Right cardiac atrium (tissue), 5 donors: ENCODE measurements around the gene PRKG1. TPM values are rescaled to one million over a fixed set of nuclear protein-coding genes. Genes with fewer than 3 reads are reported as not detected.

ENCODE experiments used
- ATAC-seq, 2 donors: fragments of 200-7000 bp; cut with Tn5 transposase; one replicate each; pipeline versions ENCODE4 v1.8.0 to v1.9.1; 2020; ENCODE audit warnings: moderate library complexity in 2 of 2, mild to moderate bottlenecking in 1 of 2
- DNase-seq, 3 donors: peaks; one replicate each; pipeline ENCODE4 v3.0.0-alpha.2; 2020
- H3K27ac ChIP-seq: one replicate; pipeline ENCODE4 v1.5.1; 2013; ENCODE audit warnings: mild to moderate bottlenecking, low read length, control low read depth, moderate library complexity
- H3K27me3 ChIP-seq: one replicate; pipeline ENCODE4 v1.6.1; 2013; ENCODE audit not compliant: control insufficient read depth, insufficient read depth
- H3K4me1 ChIP-seq: one replicate; pipeline ENCODE4 v1.6.1; 2013; ENCODE audit warnings: low read length; ENCODE audit not compliant: control insufficient read depth, insufficient read depth
- H3K4me3 ChIP-seq: one replicate; pipeline ENCODE4 v1.5.1; 2013; ENCODE audit warnings: low read length, control low read depth
- H3K9me3 ChIP-seq: one replicate; pipeline ENCODE4 v1.6.1; 2013; ENCODE audit warnings: low read length; ENCODE audit not compliant: control insufficient read depth
- WGBS: extraction: QIAGEN DNeasy Blood & Tissue Kit; methylation state at CpG from one replicate; pipeline ENCODE4 v1.1.7; 2013; 5-methylcytosine and 5-hydroxymethylcytosine counted together
- intact Hi-C, 4 donors: fragments of 100-400 bp; cut with DNase I; formaldehyde crosslinking; loops; one replicate each; pipeline versions ENCODE4 v1.11.0 to v1.14.0; 2022 to 2023
- polyA plus RNA-seq: library from polyadenylated mRNA; stranded (reverse); fragments of 200-250 nt; gene quantifications from one replicate; pipeline ENCODE4 v1.2.3, GENCODE V29; 2013
- total RNA-seq, 4 donors: library from RNA; stranded (reverse); fragmentation: NEBNext Ultra II Directional; extraction: Animal tissue kit (Norgen Biotek cat#: 25700); gene quantifications; one replicate each; pipeline ENCODE4 v1.2.1, GENCODE V29; 2021
- donor health status: healthy with polysubstance abuse.
- donor health status: DM: no; HTN: yes; CAD: no.
- donor health status: DM: no; HTN: no; CAD: no.
- donor health status: DM: no; HTN: yes; CAD: no; lungs with severe emphysema.
- donor health status: DM: yes; HTN: yes; CAD: no.

PRKG1 gene
- total and polyA plus RNA-seq, 5 donors, result 16.6 to 49.9 (median 47.4) TPM

DNA sequence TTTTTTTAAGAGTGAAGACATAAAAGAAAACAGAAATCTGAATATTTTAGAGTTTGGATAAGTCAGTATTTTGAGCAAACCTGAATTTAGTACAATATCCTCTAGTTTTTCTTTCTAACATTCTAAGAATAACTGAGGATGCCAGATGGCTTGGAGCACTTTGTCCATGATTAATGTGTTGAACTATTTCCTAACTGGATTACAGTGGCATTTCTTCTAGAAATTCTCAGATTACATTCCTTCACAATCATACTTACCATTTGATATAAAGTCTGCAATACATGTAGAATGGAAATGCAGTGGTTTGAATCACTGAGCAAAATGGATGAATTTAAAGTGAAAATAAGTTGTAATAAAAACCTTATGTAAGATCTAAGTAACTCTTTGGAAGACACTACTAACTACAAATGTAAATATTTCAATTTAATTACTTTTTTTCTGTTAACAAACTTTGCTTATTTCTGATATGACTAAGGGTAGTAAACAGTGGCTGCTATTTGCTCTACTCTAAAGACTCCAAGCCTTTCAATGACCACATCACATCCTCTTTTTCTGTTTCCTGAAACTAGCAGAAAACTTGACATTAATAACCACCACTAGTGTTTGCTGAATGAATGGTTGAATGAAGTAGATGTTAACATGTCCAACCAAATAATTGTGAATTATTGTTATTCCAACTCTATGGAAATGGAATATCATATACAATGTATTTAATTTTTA lies 102.8 kb downstream of the PRKG1 start:
- Histone ChIP-seq H3K27ac (no peak overlapping the region), H3K4me1 (no peaks in the 10 kb centered on the region), H3K9me3 (no peaks in the 10 kb centered on the region), H3K27me3 (no peaks in the 10 kb centered on the region), H3K4me3 (no peak overlapping the region)
- DNase-seq, result no peak
- ATAC-seq, result no peak
- intact Hi-C loops, result no loop called here

DNA sequence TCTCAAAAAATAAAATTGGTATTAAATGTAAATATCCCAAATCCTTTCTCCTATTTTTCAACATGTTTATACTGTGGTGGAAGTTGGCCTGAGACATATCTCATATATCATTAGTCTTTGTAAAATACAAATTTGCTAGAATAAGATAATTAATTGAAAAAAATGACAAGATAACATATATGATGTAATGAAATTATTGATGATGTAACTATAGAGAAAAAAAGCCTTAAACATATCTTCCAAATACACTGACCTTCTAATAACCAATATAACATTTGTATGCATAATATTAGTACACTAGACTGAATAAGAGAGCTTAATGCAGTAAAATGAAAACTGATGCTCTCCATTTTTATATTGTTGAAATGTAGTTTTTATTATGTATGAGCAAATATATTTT lies 104.3 kb downstream of the PRKG1 start:
- ATAC-seq, result no peak
- intact Hi-C loops, result no loop called here
- H3K9me3 ChIP-seq, result no peaks in the 10 kb centered on the region
- no peaks in the 10 kb centered on the region for H3K4me1 ChIP-seq
- H3K27ac ChIP-seq, result no peak overlapping the region
- no peak overlapping the region for H3K4me3 ChIP-seq
- no peak for DNase-seq
- H3K27me3 ChIP-seq, result no peaks in the 10 kb centered on the region

DNA sequence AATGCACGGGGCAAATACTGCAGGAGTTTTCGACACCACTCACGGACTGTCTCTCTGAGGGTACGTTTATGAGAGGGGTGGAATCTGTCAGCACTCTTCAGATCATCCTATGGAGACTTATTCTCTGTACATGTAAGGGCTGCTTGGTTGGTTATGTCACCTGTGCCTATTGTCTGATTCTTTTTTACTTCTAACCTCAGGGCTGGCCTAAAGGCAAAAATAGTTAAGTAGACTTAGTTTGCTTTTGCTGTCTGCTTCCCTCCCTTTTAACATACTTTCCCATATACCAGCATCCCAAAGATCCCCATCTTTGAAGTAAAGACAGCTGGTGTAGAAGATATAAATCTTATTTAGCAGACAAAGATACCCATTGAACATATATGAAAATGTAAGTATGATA lies 105.9 kb downstream of the PRKG1 start:
- intact Hi-C loops, result no loop called here
- DNase-seq, result no peak
- WGBS, result 85% methylated on average over 4 of the region's 4 CpGs
- no peak overlapping the region for H3K27ac ChIP-seq
- H3K4me1 ChIP-seq, result no peaks in the 10 kb centered on the region
- no peak for ATAC-seq
- no peaks in the 10 kb centered on the region for H3K27me3 ChIP-seq
- no peak overlapping the region for H3K4me3 ChIP-seq
- H3K9me3 ChIP-seq, result no peaks in the 10 kb centered on the region

DNA sequence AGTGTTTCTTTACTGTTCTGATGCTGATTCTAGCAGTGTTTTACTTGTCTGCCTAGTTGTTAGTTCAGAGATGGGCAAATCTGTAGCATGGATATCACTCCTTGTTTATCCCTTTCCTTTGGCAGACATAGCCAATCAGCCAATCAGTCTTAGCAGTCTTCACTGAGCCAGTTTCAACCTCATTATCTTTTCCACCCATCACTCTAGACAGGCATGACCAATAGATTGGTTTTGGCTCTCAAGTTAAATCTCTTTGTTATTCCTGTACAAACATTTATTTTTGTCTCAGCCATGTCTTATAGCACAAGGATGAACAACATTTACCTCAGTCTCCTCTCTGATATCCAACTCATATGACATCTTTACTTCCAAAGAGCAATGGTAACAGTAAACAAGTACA lies 109.5 kb downstream of the PRKG1 start:
- Histone ChIP-seq H3K9me3 (no peaks in the 10 kb centered on the region), H3K4me3 (no peak overlapping the region), H3K27me3 (no peaks in the 10 kb centered on the region), H3K4me1 (no peaks in the 10 kb centered on the region), H3K27ac (no peak overlapping the region)
- intact Hi-C loops, result no loop called here
- DNase-seq (no peak), ATAC-seq (no peak)

DNA sequence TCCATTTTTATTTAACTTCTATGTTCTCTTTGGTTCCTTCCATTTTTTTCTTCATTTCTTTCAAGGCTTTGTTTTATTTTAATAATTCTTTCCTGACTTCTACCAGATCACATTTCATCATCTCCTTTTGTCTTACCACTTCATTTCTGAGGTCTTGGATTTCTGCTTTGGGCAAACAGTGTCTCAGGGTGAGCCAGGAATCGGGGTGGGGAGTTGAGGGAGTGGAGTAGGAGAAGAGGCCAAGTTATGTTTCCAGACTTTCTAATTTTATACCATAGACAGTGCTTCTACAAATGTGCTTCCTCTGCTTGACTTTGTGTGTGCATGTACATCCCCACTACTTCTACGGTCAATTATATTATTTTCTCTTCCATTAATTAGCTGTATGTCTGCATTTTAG lies 112.1 kb downstream of the PRKG1 start:
- no peak for ATAC-seq
- peak in 2 of 3 donors; percentile 25 to 26 for DNase-seq
- no peak overlapping the region for H3K27ac ChIP-seq
- intact Hi-C loops, result no loop called here
- no peaks in the 10 kb centered on the region for H3K9me3 ChIP-seq
- no peaks in the 10 kb centered on the region for H3K27me3 ChIP-seq
- WGBS, result 62% methylated on average over 2 of the region's 2 CpGs
- H3K4me1 ChIP-seq, result peaks cover 2% of the 10 kb centered on the region
- H3K4me3 ChIP-seq, result no peak overlapping the region

DNA sequence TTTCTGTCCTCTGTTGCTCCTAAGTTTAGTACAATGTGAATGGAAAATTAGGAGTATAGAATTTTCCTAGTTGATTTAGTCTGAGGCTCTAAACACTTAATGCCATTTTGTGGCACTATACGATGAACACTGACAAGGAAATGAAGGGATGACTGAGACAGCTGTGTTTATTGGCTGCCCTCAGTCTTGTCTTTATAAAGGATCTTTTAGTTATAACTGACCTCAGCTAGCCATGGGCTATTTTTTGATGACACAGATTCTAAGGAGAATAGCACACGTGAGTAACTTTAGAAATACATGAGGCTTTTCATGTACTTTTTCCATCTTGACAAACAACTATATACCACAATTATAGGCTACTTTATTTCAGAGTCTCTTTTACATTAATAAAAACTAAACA lies 113.7 kb downstream of the PRKG1 start:
- Histone ChIP-seq H3K27me3 (no peaks in the 10 kb centered on the region), H3K4me1 (peaks cover 2% of the 10 kb centered on the region), H3K27ac (no peak overlapping the region), H3K4me3 (no peak overlapping the region), H3K9me3 (no peaks in the 10 kb centered on the region)
- ATAC-seq (no peak), DNase-seq (no peak)
- intact Hi-C loops, result no loop called here
- WGBS, result 48% methylated on average over 2 of the region's 2 CpGs

DNA sequence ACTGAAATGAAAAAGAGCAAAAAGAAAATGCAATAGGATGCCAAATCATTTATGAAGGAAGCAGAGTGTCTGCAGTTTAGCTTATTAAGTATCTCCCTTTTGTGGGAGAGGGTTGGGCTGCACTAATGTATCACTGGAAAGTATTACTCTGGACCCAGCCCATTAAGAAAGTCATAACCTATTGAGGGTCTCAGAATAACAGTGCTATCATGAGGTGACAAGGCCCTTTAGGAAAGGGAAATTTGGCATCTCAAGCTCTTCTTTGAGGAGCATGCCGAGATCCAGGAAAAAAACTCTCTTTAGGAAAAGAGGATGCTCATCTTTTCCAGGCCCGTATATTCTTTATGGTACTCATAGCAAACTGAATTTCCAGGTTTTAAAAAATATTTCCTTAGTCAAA lies 114.6 kb downstream of the PRKG1 start:
- Histone ChIP-seq H3K27ac (no peak overlapping the region), H3K27me3 (no peaks in the 10 kb centered on the region), H3K4me1 (peaks cover 2% of the 10 kb centered on the region), H3K4me3 (no peak overlapping the region), H3K9me3 (no peaks in the 10 kb centered on the region)
- WGBS, result 79% methylated on average over 2 of the region's 2 CpGs
- intact Hi-C loops, result no loop called here
- ATAC-seq (no peak), DNase-seq (no peak)

DNA sequence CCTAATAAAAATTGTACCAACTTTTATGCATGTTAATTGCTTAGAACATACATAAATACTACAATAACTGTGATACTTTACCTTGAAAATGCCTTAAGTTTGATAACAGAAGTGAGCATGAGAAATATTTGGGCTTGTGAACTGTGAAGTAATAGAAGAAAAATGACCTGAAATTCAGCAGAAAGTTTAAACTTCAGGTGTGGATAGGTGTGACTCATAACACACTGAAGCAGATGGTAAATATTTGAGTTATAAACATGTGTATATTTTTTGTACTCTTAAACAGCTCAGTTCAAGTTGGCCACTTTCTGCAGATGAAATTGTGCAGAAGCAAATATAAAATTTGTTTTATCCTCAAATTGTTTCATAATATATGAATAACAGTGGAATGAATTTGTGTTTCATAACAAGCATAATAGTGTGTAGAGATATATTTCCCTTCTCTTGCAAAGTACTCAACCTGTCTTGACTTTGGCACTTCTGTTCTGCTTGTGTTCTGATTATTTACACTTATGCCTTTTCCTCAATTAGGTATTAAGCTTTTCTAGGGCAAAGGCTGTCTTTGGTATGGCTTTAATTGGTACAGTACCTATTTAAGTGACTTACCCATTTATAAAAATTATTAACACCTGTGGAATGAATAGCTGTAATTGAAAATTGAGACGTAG lies 122.4 kb downstream of the PRKG1 start:
- Histone ChIP-seq H3K27ac (no peak overlapping the region), H3K4me1 (peaks cover 3% of the 10 kb centered on the region), H3K9me3 (no peaks in the 10 kb centered on the region), H3K27me3 (no peaks in the 10 kb centered on the region), H3K4me3 (no peak overlapping the region)
- no peak for DNase-seq
- WGBS, result 84% methylated on average over 1 of the region's 1 CpG
- intact Hi-C loops, result no loop called here
- ATAC-seq, result no peak

DNA sequence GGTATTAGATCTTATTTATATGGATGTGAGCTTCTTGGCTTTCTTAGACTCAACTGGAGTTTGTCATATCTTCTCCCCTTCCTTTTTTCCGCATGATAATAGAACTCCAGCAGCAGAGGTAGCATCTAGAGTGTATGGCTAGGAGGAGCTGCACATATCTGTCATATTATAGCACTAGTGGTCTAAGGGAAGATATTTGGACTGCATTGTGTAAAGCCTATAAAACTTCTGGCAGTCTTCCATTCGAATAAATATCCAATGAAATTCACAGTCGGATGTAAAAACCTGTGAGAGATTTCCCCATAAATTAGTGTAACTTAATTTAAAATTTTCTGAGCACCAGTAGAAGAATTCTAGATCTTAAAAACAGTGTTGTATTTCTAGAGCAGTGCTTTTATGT lies 123.9 kb downstream of the PRKG1 start:
- Histone ChIP-seq H3K4me1 (peaks cover 3% of the 10 kb centered on the region), H3K27ac (no peak overlapping the region), H3K27me3 (no peaks in the 10 kb centered on the region), H3K9me3 (no peaks in the 10 kb centered on the region), H3K4me3 (no peak overlapping the region)
- DNase-seq, result no peak
- WGBS, result 69% methylated on average over 3 of the region's 3 CpGs
- intact Hi-C loops, result no loop called here
- ATAC-seq, result no peak

DNA sequence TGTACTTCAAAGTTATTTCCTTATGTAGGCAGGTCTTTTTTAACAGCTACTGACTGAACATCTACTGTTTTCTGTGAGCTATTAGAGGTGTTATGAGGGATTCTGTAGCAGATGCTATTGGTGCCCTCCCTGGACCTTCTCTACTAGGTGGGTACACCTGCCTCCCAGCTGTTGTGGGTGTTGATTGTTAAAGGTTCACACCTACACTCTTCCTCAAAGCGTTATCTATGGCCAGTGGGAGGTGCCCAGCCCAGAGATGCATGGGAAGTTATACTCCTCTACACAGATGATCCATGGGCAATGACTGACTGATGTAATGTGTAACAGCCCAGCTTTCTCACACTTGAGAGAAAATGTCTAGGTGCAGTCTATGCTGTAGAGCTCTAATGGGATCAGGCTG lies 127.7 kb downstream of the PRKG1 start:
- no peak for DNase-seq
- H3K27me3 ChIP-seq, result no peaks in the 10 kb centered on the region
- H3K9me3 ChIP-seq, result no peaks in the 10 kb centered on the region
- peaks cover 3% of the 10 kb centered on the region for H3K4me1 ChIP-seq
- H3K4me3 ChIP-seq, result no peak overlapping the region
- 77% methylated on average over 1 of the region's 1 CpG for WGBS
- no peak overlapping the region for H3K27ac ChIP-seq
- intact Hi-C loops, result no loop called here
- no peak for ATAC-seq

DNA sequence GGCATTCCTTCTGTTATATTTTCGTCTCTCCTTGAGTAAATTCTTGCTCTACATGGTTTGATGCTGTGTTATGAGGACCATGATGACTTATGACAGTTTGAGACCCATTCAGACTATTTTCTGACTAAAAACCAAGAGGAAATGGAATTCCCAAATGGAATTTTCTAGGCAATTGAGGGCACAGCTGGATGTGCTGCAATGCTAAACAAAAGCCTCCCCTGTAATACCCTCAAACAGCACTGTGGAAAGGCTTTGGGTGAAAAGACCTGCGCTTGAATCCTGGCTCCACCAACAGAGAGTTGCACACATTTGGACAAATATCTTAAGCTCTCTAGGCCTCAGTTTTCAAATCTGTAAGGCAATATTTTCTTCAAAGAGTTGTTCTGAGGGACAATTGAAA lies 129.1 kb downstream of the PRKG1 start:
- WGBS, result 89% methylated on average over 2 of the region's 2 CpGs
- H3K27me3 ChIP-seq, result no peaks in the 10 kb centered on the region
- DNase-seq (no peak), ATAC-seq (no peak)
- H3K9me3 ChIP-seq, result no peaks in the 10 kb centered on the region
- H3K4me3 ChIP-seq, result no peak overlapping the region
- peaks cover 3% of the 10 kb centered on the region for H3K4me1 ChIP-seq
- no peak overlapping the region for H3K27ac ChIP-seq
- intact Hi-C loops, result no loop called here

DNA sequence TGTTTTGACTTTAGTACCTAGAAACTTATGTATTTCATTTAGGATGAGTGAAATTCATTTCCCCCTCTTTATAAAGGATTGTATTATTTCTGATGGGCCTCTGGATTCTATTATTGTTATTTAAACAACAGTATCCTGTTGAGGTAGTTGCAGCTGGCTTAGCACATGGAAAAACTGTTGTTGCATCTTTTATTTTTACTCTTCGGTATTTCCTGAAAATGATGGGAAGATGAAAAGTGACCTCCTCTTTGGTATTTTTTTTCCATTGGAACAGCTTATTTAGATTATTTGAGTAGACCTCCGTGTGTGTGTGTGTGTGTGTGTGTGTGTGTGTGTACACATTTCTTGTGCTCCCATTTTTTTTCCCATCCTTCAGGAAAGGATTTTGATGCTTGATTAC lies 129.8 kb downstream of the PRKG1 start:
- 44% methylated on average over 2 of the region's 2 CpGs for WGBS
- Histone ChIP-seq H3K27me3 (no peaks in the 10 kb centered on the region), H3K9me3 (no peaks in the 10 kb centered on the region), H3K4me1 (peaks cover 3% of the 10 kb centered on the region), H3K4me3 (no peak overlapping the region), H3K27ac (no peak overlapping the region)
- ATAC-seq, result no peak
- intact Hi-C loops, result no loop called here
- DNase-seq, result no peak
